PC-3 (cell line): ENCODE measurements around the gene PNLDC1.

ENCODE experiments used
- CTCF ChIP-seq: fragments of 300-600 bp; sonication (generic); conservative IDR thresholded peaks from 2 replicates; pipeline ENCODE4 v1.5.1; 2017; ENCODE audit warnings: antibody characterized with exemption, low read depth, mild to moderate bottlenecking, low read length
- EZH2 ChIP-seq: fragments of 300-600 bp; sonication (generic); IDR thresholded peaks from one replicate; pipeline ENCODE4 v1.6.1; 2017; ENCODE audit warnings: antibody characterized with exemption, mild to moderate bottlenecking, low read length; ENCODE audit not compliant: unreplicated experiment

- TF ChIP-seq CTCF, result no peak
- no peak for TF ChIP-seq EZH2
These were observed 15.3 kb downstream of the PNLDC1 start for GRCh38 chr6:159815410-159815809.
